C4-2B (cell line): Measurements from ENCODE around the gene ZNF200.

ENCODE experiments used
- CTCF ChIP-seq: fragments of 450-650 bp; conservative IDR thresholded peaks from 2 replicates; pipeline ENCODE4 v1.5.1; 2017; ENCODE audit warnings: mild to moderate bottlenecking
- ZFX ChIP-seq: fragments of 450-650 bp; IDR thresholded peaks from 2 replicates; pipeline ENCODE4 v1.6.1; 2017

- no peak for TF ChIP-seq CTCF
- TF ChIP-seq ZFX, result peak; percentile 73; the same call in 1 of the 2 replicates
Measured at GRCh38 chr16:3234857-3235561, at the start of gene ZNF200.
